GM18868 (cell line): ENCODE results near the gene COL28A1.

ENCODE experiments used
- ATAC-seq: cut with Tn5 transposase; IDR thresholded peaks from one replicate; pipeline ENCODE4 v1.9.1; 2021; ENCODE audit warnings: mild to moderate bottlenecking, moderate library complexity; ENCODE audit not compliant: unreplicated experiment

Gene COL28A1

DNA sequence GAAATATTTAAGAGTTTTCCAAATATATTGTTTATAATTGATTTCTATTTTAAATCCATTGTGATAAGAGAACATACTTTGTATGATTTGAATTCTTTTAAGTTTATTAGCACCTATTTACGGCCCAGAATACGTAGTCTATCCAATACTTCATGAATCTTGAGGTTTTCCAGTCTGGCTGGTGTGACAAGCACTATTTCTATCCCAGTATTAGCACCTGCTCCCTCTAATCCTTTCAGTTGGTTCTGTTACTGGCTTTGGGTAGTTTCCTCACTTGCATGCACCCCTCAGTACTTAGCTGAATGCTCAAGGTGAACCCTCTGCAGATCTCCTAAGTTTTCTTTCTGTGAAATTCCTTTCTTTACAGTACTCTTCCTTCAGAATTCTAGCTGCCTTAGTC is 186.5 kb downstream of the COL28A1 start:
- ATAC-seq, result no peak

DNA sequence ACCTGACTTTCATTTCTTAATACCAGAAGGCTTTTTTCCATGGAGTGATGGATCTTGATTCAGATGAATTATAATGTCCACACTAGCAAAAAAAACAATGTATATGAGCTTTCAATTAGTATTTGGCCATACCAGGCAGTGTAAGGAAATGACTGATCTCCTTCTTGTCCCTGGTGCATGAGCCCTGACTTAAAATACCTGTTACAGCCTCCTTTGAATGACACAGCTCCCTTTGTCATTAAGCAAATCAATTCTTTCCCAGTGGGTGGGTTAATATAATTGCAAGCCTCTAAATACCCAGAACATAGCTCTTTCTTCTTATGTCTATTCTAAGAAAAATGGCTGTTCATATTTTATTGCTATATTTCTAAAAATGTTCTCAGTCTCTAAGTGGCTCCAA is 188.6 kb downstream of the COL28A1 start:
- ATAC-seq, result no peak

DNA sequence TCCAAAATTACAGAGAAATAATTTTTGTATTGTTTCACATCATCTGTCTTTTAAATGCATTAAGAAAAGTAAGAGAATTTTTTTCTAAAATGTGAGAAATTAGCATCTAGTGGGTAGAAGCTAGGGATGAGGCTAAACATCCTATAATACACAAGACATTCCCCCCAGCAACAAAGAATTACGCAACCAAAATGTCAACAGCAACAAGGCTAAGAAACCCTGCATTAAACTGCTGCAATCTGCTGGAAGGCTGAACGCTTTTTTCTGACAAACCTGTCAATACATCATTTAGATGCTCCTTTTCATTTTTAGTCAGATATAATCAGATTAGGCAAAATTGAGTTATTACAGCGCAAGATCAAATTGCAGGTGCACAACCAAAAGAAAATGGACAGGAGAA is 191.1 kb downstream of the COL28A1 start:
- no peak for ATAC-seq

DNA sequence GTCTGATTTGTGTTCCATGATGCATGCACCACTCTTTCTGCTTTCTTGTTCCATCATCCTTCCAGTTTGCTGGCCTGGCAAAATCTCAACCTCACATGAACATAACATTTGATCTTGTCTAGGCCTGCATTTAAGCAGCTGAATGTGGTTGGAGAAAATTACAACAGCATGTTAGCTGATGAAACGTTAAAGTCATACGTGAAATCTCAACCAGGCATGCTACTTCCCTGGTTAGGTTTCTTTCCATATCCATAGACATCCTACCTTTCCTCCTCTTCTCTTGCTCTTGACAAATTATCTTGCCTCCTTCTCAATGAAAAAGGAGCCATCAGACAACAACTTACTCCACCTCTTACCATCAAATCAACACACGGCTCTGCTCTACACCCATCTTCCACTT is 199.8 kb downstream of the COL28A1 start:
- ATAC-seq, result no peak

DNA sequence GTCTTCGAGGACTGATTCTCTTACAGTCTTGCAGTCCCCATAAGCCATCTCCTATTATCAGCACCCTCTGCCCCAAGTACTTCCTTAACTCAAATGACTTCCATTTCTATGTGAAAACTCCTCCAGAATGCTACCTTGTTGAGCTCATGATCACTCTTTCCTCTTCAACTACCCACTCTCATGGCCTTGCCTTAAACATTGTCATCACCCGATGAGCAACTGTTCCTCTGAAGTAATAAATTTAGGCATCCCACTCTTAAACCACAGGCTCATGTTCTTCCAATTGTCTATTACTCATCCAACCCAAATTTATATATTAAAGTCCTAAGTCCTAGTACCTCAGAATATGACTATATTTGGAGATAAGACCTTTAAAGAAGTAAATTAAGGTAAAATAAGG is 200.5 kb downstream of the COL28A1 start:
- no peak for ATAC-seq

DNA sequence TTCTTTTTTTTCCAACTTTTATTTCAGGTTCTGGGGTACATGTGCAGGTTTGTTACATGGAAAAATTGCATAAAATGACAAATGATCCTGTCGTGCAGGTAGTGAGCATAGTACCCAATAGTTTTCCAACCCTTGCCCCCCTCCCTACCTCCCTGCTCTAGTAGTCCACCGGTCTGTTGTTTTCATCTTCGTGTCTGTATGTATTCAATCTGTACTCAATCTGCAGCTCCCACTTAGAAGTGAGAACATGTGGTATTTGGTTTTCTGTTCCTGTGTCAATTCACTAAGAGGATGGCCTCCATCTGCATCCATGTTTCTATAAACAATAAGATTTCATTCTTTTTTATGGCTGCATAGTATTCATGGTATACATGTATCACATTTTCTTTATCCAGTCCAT is 202.1 kb downstream of the COL28A1 start:
- ATAC-seq, result no peak

DNA sequence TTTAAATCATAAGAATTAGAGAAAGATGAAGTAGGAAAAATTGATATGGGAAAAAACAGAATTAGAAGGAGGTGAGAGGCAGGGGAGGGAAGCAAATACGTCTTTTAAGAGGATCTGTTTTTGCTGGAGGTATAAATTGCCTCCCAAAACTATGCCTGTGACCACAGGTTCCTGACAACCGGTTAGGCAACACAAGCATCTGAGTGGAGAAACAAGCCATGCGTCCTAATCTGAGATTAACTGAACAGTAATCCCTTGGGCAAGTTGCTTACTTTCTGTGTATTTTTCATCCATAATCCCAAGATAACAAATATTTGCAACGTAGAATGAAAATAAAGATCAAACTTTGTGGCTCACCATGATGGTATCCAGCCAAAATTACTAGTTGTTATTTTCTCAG is 204.2 kb downstream of the COL28A1 start:
- no peak for ATAC-seq

DNA sequence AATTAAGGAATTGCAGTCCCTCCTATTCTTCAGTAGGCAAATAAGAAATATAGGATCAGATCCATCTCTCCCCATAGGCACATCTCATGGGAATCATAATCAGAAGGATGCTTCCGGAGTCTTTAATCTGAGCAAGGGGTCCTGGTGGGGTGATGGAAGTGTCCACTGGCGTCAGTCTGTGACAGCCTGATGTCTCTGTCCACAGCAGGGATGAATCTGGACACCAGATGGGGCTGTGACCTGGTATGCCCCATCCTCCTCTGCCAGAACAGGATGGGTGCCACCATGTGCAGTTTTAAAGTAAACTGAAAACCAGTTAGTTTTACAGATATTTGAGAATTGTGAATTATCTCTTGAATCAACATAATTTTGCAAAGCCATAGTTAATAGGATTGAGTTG is 204.7 kb downstream of the COL28A1 start:
- no peak for ATAC-seq

DNA sequence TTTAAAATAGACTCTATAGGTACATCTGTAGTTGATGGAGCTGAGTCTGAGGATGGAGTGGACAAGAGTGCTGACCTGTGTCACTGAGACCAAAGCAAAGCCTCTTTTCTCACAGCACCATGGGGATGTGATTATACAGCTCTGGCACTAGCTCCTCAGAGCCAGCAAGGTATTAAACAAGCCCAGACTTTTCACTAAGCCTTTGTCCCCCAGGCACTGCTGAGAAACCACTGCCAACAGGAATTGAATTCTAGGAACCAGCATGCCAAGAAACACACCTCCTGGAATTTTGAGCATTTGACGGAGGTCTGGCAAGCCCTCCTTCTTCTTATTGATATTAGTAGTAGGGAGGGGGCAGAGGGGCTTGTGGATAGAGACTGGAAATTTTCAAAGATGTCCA is 206.3 kb downstream of the COL28A1 start:
- ATAC-seq, result no peak

DNA sequence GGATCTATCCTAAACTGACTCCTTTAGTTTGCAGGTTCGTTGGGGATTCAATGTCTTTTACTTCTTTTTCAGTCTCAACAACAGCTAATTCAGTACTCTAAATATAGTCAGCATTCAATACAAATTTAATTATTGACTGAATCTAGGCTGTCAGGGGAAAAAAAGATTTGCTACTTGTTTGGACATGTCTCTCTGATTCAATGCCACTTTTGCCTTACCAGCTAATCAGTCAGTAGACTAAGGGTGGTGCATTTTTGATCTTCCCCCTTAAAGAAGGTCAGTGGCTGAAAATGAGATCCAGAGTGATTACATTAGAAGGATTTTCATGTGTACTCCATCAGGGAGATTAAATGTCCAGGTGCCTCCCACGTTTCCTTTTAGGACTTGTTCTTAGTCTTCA is 208.2 kb downstream of the COL28A1 start:
- ATAC-seq, result no peak

DNA sequence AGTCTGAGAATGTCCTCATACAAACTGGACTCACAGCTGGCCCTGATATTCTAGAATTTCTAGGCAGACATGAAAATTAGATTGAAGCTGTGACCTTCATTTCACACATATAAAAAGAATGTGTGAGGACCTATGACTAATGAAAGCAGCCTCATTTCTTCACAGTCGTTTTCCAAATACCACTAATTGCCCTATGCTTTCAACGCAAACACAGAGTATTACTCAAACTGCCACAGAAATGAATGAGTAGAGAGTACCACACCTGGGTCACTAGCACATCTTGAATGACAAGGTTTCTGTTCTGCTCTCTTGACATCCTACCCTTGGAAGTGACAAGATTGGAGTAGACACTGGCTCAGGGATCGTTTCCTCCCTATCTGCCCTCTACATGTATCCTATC is 211.0 kb downstream of the COL28A1 start:
- ATAC-seq, result no peak

DNA sequence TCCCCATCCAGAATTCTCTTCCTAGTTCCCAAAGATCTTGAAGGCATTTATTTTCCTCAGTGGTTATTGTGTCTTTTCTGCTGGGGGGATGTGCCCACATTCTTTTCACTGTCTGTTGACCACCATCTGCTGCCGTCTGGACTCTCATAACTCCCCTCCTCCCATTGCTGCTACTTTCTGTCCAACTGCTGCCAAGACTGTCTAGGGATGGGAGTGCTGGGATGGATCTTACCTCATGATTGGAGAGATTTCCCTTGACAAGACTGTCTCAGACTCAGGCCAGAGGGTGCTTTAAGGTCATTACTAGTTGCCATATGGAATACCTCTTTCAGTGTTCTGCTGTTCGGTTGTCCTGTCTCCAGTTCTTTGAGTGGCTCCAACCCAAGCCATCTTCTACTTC is 211.8 kb downstream of the COL28A1 start:
- ATAC-seq, result no peak

DNA sequence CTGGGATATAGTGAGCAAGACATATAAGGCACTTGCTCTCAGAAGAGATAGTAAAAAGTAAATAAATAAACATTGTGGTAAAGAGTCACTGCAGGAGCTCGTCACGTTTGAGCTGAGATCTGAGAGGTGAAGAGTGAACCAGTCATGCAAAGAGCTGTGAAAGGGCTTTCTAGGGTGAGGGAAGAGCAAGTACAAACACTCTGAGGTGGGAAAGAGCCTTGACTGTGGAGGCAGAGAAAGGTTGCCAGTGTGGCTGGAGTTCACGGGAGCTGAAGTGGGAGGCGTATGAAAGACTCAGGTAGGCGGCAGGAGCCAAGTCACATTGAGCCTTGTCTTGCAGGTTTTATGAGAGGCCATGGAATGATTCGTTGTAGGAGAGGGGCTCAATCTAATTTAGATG is 212.3 kb downstream of the COL28A1 start:
- ATAC-seq, result peak; percentile 66

DNA sequence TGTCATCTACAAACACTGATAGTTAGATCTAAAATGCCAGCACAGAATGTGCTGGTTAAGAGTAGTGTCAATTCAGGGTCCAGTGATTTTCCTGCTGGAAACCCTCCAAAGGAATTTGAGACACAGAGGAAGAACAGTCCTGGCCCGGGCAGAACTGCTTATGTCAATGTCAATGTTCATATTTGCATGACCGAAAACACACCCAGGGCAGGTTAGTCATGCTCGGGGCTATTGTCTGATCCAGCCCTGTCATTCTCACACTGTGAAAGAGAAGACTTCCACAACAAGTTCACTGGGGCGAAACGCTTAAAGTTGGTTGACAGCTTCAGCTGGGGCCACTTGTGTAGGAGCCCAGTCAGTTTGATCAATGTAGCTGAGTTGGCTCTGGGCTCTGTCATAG is 214.0 kb downstream of the COL28A1 start:
- peak; percentile 91 for ATAC-seq

DNA sequence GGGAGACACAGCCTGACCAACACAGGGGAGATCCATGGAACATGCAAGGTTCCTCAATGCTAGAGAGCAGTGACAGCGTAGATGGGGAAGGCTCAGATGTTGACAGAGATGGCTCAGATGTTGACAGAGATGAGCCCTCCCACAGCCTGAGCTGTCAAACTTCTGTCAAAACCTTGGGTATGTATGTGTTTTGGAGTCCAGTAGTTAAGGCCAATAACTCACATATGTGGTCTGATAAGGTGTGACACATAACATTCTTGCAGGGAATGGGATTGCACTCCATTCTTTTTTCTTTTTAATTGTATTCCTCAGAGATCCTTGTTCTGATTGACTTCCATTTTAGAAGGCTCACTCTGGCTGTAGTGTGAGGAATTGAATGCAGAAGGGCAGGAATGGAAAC is 217.1 kb downstream of the COL28A1 start:
- no peak for ATAC-seq

DNA sequence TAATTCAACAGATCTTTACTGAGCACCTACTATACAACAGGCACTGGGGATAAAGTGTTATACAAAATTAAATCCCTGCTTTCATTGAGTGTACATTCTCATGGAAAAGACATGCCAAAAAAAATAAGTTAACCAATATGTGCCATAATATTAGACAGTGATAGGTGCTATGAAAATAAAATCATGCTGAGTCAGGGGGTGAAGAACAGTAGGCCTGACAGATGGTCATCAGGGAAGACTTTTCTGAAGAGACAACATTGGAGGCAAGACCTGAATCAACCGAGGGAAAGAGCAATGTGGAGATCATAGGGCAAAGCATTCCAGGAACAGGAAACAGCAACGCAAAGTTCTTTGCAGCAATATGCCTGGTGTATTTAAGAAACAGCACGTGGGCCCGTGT is 217.8 kb downstream of the COL28A1 start:
- no peak for ATAC-seq

DNA sequence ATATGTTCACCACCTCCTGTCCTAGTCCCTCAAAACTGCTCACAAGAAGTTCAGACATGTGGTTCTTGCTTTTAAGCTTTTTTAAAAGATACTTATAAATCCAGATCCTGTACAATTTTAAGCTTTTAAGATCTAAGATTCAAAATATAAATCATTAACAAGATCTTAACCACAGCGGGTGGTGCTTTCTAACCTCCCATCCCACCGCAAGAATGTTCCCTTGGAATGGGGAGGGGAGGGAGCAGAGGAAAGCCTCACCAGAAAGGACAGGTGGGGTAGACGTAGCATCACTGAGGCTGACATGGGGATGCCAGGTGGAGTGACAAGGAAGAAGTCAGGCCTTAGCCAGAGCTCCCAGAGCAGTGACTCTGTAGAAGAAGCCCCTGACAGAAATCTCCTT is 219.8 kb downstream of the COL28A1 start:
- no peak for ATAC-seq

DNA sequence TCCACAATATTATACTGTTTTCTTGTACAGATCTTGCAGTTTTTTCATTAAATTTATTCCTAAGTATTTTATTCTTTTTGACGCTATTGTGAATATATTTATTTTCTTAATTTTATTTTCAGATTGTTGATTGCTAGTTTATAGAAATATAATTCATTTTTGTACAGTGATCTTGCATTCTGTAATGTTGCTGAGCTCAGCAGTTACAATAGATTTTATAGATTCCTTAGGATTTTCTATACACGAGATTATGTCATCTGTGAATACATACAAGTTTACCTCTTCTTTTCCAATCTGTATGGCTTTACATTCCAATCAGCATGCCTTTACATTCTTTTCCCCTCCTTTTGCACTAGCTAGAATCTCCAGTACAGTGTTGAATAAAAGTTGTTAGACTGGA is 223.3 kb downstream of the COL28A1 start:
- ATAC-seq, result no peak

DNA sequence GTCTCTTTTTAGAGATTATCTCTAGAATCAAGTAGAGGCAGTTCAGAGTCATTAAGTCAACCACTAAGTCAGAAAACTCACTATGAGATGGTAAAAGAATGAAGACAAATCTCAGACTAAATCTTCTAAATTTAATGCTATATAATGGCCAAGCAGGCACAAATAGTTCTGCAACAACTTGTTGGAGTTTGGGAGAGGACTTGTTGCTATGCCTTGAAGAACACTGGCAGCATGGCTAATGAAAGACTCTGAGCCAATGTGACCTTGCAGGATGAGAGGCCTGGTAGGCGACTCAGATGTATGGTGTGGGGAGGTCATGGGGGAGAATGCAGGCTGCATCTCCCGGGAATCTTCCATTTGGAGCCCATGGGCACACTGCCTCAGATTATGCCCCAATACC is 224.7 kb downstream of the COL28A1 start:
- no peak for ATAC-seq

DNA sequence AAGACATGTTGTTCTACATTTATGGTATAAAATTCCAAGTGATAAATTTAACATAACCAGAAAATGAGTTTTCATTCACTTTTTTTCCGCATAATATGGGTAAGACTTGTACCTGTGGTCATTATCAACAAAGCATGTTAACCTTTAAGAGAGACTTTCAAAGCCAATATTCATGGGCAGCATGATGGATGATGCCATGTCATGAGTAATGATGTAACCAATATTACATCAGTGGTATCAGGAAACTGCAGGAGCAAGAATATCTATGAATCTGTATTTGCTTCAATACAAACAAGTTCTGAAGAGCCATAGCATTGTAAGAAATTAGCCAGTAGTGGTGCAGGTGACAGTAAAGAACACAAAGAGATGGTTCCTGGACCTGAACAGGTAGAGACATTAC is 226.5 kb downstream of the COL28A1 start:
- ATAC-seq, result no peak
